NT2/D1 (cell line): ENCODE data around the gene TBC1D22A.

Source experiments
- SUZ12 ChIP-seq: IDR thresholded peaks from 2 replicates; pipeline ENCODE4 v1.6.1; 2011; ENCODE audit not compliant: insufficient read length, insufficient read depth; ENCODE audit errors: extremely low read depth
- ZNF274 ChIP-seq: IDR thresholded peaks from 2 replicates; pipeline ENCODE4 v1.6.1; 2011; ENCODE audit warnings: mild to moderate bottlenecking, low read depth, low read length

- TF ChIP-seq ZNF274, result no peak
- no peak for TF ChIP-seq SUZ12
Observed at GRCh38 chr22:46799626-46800025, 37.2 kb downstream of the TBC1D22A start.
